Endothelial cell of umbilical vein (primary cell): ENCODE measurements around the gene DAAM1. TPM values are rescaled to one million over a fixed set of nuclear protein-coding genes. Genes with fewer than 3 reads are reported as not detected.
A peak's percentile ranks its signal among the peaks of the same experiment; 100 is the strongest.

ENCODE experiments used
- BruUV-seq: library from RNA; stranded (reverse); fragments of 400-500 nt; replicated peaks from 2 replicates; lab custom pipeline; 2021; lab: Mats Ljungman, UMichigan
- CTCF ChIA-PET: fragments of 300-600, 350-600 bp; sonication (Branson Sonifier 250); formaldehyde crosslinking; loops from one replicate; lab custom pipeline; 2021; ENCODE audit warnings: antibody characterized with exemption, inconsistent platforms; lab: Charles Lee
- POLR2A ChIA-PET: fragments of 300-600, 350-600 bp; sonication (Branson Sonifier 250); formaldehyde crosslinking; loops from one replicate; lab custom pipeline; 2021; ENCODE audit warnings: antibody characterized with exemption, inconsistent platforms; lab: Charles Lee
- DNase-seq: peaks from one replicate; pipeline ENCODE4 v3.0.0-alpha.2; 2011; ENCODE audit warnings: low read depth, low spot score
- FAIRE-seq: peaks from 2 replicates; lab custom pipeline; 2011; peaks lifted over from hg19 to GRCh38; lab: Jason Lieb, UNC
- H2AFZ ChIP-seq: 2 replicates; pipeline ENCODE4 v1.6.0; 2012; ENCODE audit warnings: low read depth, low read length, control low read depth, inconsistent platforms
- H3K27ac ChIP-seq: 2 replicates; pipeline ENCODE4 v1.5.1; 2011; ENCODE audit warnings: low read depth, mild to moderate bottlenecking, control low read depth, low read length, moderate library complexity; ENCODE audit not compliant: insufficient read depth
- H3K27me3 ChIP-seq, 2 experiments: 2 replicates each; pipeline versions ENCODE4 v1.6.0 to v1.6.1; 2011; ENCODE audit warnings: low read length in 2 of 2, mixed read lengths in 1 of 2; ENCODE audit not compliant: control insufficient read depth in 2 of 2, insufficient read depth in 2 of 2
- H3K36me3 ChIP-seq, 2 experiments: 2 replicates in 1 of 2; 3 replicates in 1 of 2; pipeline ENCODE4 v1.5.1; 2011; ENCODE audit warnings: low read length in 2 of 2, mild to moderate bottlenecking in 1 of 2, moderate library complexity in 1 of 2; ENCODE audit not compliant: control insufficient read depth in 2 of 2, insufficient read depth in 2 of 2; ENCODE audit errors: extremely low read depth in 1 of 2
- H3K4me1 ChIP-seq: 3 replicates; pipeline ENCODE4 v1.5.1; 2011; ENCODE audit warnings: mild to moderate bottlenecking, low read length; ENCODE audit not compliant: control insufficient read depth, insufficient read depth; ENCODE audit errors: extremely low read depth
- H3K4me2 ChIP-seq: 2 replicates; pipeline ENCODE4 v1.6.1; 2011; ENCODE audit warnings: low read length, control low read depth, mixed read lengths; ENCODE audit not compliant: insufficient read depth
- H3K4me3 ChIP-seq, 3 experiments: fragments of 200-600 bp in 1 of 3; sonication (generic), shearing (Covaris generic) in 1 of 3; replicated peaks in 1 of 3; 2 replicates each; pipeline ENCODE4 v1.5.1; 2011 to 2016; ENCODE audit warnings: control low read depth in 3 of 3, low read length in 3 of 3, mild to moderate bottlenecking in 2 of 3, inconsistent platforms in 1 of 3, low read depth in 1 of 3, moderate library complexity in 1 of 3; ENCODE audit not compliant: insufficient read depth in 1 of 3
- H3K79me2 ChIP-seq: 2 replicates; pipeline ENCODE4 v1.6.0; 2012; ENCODE audit warnings: low read length, inconsistent platforms; ENCODE audit not compliant: control insufficient read depth, insufficient read depth
- H3K9ac ChIP-seq: replicated peaks from 2 replicates; pipeline ENCODE3; 2011; ENCODE audit warnings: low read length, control low read depth; ENCODE audit not compliant: insufficient read depth; ENCODE audit errors: extremely low read depth
- H3K9me1 ChIP-seq: replicated peaks from 3 replicates; pipeline ENCODE4 v1.6.0; 2011; ENCODE audit warnings: mild to moderate bottlenecking, low read length; ENCODE audit not compliant: control insufficient read depth, insufficient read depth; ENCODE audit errors: extremely low read depth
- H3K9me3 ChIP-seq: replicated peaks from 2 replicates; pipeline ENCODE4 v1.5.1; 2012; ENCODE audit warnings: low read length, inconsistent platforms; ENCODE audit not compliant: control insufficient read depth, insufficient read depth
- H4K20me1 ChIP-seq: replicated peaks from 2 replicates; pipeline ENCODE3; 2011; ENCODE audit warnings: mild to moderate bottlenecking, low read length; ENCODE audit not compliant: control insufficient read depth, insufficient read depth; ENCODE audit errors: extremely low read depth
- CTCF ChIP-seq, 2 donors: IDR thresholded peaks; 1 replicate in 1 of 2; 2 replicates in 1 of 2; pipeline ENCODE4 v1.5.1; 2011; ENCODE audit warnings: low read length in 2 of 2, mild to moderate bottlenecking in 2 of 2, moderate library complexity in 2 of 2, control low read depth in 1 of 2, inconsistent platforms in 1 of 2, low read depth in 1 of 2; ENCODE audit not compliant: insufficient read depth in 1 of 2; ENCODE audit errors: extremely low read depth in 1 of 2
- EZH2 ChIP-seq: IDR thresholded peaks from 2 replicates; pipeline ENCODE4 v1.6.1; 2012; ENCODE audit warnings: borderline replicate concordance, low read depth, mild to moderate bottlenecking, moderate library complexity, low read length, inconsistent platforms; ENCODE audit not compliant: severe bottlenecking
- FOS ChIP-seq: IDR thresholded peaks from 2 replicates; pipeline ENCODE4 v1.6.1; 2011; ENCODE audit warnings: mild to moderate bottlenecking, low read length, moderate library complexity, borderline replicate concordance; ENCODE audit not compliant: insufficient read depth
- GATA2 ChIP-seq: IDR thresholded peaks from 2 replicates; pipeline ENCODE4 v1.7.0; 2011; ENCODE audit warnings: low read depth, mild to moderate bottlenecking, moderate library complexity, mixed read lengths, low read length; ENCODE audit not compliant: insufficient read length, insufficient read depth
- JUN ChIP-seq: IDR thresholded peaks from 2 replicates; pipeline ENCODE4 v1.6.1; 2011; ENCODE audit warnings: borderline replicate concordance, low read depth; ENCODE audit not compliant: insufficient read length, insufficient read depth
- MAX ChIP-seq: IDR thresholded peaks from 2 replicates; pipeline ENCODE4 v1.6.1; 2011; ENCODE audit not compliant: insufficient read depth, insufficient read length
- MYC ChIP-seq: IDR thresholded peaks from one replicate; pipeline ENCODE4 v1.6.1; 2011; ENCODE audit warnings: mild to moderate bottlenecking, low read depth, low read length
- POLR2A ChIP-seq: IDR thresholded peaks from 2 replicates; pipeline ENCODE4 v1.6.1; 2012; ENCODE audit warnings: low read depth, mild to moderate bottlenecking, control low read depth, low read length
- POLR2AphosphoS5 ChIP-seq: IDR thresholded peaks from 2 replicates; pipeline ENCODE4 v1.6.1; 2012; ENCODE audit warnings: low read depth, mild to moderate bottlenecking, control low read depth, low read length, moderate library complexity; ENCODE audit not compliant: insufficient read depth
- dilution Hi-C: fragments of 300-500 bp; cut with MboI; formaldehyde crosslinking; loops from one replicate; pipeline ENCODE4 v1.15.0; 2019; ENCODE audit warnings: low sequenced_read_pairs; ENCODE audit not compliant: extremely low pct_ligation_motif_present
- intact Hi-C: fragments of 100-400 bp; cut with micrococcal nuclease; formaldehyde crosslinking; loops from one replicate; pipeline ENCODE4 v1.10.0; 2022
- polyA plus RNA-seq, 4 experiments: library from polyadenylated mRNA; depleted of rRNA in 3 of 4; stranded (reverse) in 3 of 4; unstranded in 1 of 4; fragments of >200 nt; gene quantifications; 2 replicates each; pipeline versions ENCODE4 v1.2.1 to v1.2.3, GENCODE V29; 2011 to 2012; ENCODE audit warnings: missing spikeins in 1 of 4
- total RNA-seq: library from RNA; stranded (reverse); gene quantifications from 2 replicates; pipeline ENCODE4 v1.2.3, GENCODE V29; 2021

DAAM1 gene
- total and polyA plus RNA-seq, 2 donors (not counting 3 experiments of a cell fraction or from before 2014, with no cell fraction given): 10.2 to 25.3 TPM

- Histone ChIP-seq H3K27me3 (no peaks in the 10 kb centered on the region), H3K27ac (peak overlapping the region; percentile 38), H3K4me3 (no peak overlapping the region), H3K4me1 (peaks cover 51% of the 10 kb centered on the region), H4K20me1 (no peaks in the 10 kb centered on the region), H2AFZ (no peak overlapping the region), H3K9me1 (no peaks in the 10 kb centered on the region), H3K4me2 (peak overlapping the region; percentile 6), H3K36me3 (no peaks in the 10 kb centered on the region), H3K9ac (no peak overlapping the region), H3K79me2 (no peaks in the 10 kb centered on the region), H3K9me3 (no peaks in the 10 kb centered on the region)
- dilution Hi-C loops (no loop called here), intact Hi-C loops (loop anchor here (2.0 kb wide), 2 partner anchors 31 to 53 kb away; no protein-coding TSS in a partner anchor)
- FAIRE-seq: no peak
- ChIA-PET CTCF (interaction anchor here (0.6 to 1.5 kb wide), 6 partner anchors 13 to 1299 kb away, joined by 3 to 6 read pairs (median 3); no protein-coding TSS in a partner anchor), POLR2A (no interaction called here)
- no peak for TF ChIP-seq MYC
- no peak for TF ChIP-seq POLR2AphosphoS5
- TF ChIP-seq FOS: no peak
- TF ChIP-seq EZH2: no peak
- no peak for TF ChIP-seq POLR2A
- no peak for TF ChIP-seq CTCF (IDR thresholded peaks at IDR 0.05; ENCODE audit: extremely low read depth in 1 of 2, insufficient read depth in 1 of 2, low read depth in 1 of 2, low read length in 2 of 2)
- no peak for TF ChIP-seq JUN
- TF ChIP-seq MAX: no peak
- no peak for TF ChIP-seq GATA2
- BruUV-seq: no TSS peak
- peak; percentile 70 for DNase-seq
These were observed 120.9 kb downstream of the DAAM1 start for GRCh38 chr14:59309291-59309900.
